GM13977 (cell line): Measurements from ENCODE around the gene CHCHD10.

Experiments
- DNase-seq: peaks from one replicate; pipeline ENCODE4 v3.0.0; 2012; ENCODE audit warnings: low spot score
- in situ Hi-C: fragments of 300-500 bp; cut with MboI; formaldehyde crosslinking; loops from one replicate; pipeline ENCODE4 v1.12.0; 2022; ENCODE audit warnings: low sequenced_read_pairs, low pct_unique_long_range_greater_than_20kb, mixed read lengths, inconsistent platforms; ENCODE audit not compliant: unreplicated experiment
- TF ChIP-seq, protein P1 (sequence below): IDR thresholded peaks from 2 replicates; pipeline ENCODE4 v1.5.1; 2012; ENCODE audit warnings: mild to moderate bottlenecking, control low read depth; ENCODE audit not compliant: insufficient read depth; ENCODE audit errors: extremely low read depth, missing control alignments

CHCHD10 gene

DNA sequence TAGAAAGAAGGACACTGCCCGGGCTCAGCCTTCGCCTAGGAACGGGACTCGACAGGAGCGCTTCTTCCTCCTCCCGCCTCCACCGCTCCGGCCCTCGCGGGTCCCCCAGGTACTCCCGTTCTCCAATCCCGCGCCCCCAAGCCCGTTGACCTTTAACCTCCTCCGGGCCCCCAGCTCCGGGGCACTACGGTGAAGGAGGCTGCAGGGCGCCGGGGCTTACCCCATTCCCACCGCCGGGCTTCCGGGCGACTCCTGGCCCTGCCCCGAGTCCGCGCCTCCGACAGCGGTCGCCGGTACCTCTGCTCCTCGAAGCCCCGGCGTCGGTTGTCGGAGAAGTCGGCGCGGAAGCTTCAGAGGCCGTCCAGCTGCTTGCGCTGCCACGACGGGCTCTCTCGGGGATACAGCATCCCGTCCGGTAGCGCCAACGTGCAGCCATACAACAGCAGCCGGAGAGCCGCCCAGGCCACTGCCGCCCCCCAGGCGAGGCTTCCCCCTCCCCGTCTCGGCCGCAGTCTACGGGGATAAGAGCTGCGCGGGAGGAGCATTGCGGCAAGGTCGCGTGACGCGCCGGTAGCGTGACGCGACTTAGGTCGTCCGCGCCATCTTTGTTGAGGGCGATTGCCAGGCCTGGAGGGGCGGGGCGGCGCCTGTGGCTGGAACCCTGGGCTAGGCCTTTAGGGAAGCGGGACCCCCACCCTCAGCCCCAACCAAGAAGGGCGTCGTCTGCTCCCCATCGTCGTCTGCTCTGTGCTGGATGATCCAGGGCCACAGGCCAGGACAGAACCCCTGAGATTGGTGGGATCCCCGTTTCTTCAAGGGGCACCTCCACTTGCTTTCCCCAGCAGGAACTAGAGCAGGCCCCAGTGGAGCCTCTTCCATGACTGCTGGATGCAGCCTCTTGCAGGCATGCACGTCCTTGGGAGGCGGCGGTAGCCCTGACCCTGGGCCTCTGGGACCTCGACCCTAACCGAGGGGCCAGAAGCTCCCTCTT is 50.7 kb downstream of the CHCHD10 start:
- in situ Hi-C loops, result no loop called here
- TF ChIP-seq, protein P1, sequence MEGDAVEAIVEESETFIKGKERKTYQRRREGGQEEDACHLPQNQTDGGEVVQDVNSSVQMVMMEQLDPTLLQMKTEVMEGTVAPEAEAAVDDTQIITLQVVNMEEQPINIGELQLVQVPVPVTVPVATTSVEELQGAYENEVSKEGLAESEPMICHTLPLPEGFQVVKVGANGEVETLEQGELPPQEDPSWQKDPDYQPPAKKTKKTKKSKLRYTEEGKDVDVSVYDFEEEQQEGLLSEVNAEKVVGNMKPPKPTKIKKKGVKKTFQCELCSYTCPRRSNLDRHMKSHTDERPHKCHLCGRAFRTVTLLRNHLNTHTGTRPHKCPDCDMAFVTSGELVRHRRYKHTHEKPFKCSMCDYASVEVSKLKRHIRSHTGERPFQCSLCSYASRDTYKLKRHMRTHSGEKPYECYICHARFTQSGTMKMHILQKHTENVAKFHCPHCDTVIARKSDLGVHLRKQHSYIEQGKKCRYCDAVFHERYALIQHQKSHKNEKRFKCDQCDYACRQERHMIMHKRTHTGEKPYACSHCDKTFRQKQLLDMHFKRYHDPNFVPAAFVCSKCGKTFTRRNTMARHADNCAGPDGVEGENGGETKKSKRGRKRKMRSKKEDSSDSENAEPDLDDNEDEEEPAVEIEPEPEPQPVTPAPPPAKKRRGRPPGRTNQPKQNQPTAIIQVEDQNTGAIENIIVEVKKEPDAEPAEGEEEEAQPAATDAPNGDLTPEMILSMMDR, result no peak
- DNase-seq, result peak; percentile 93
